Lower lobe of right lung (tissue), 2 donors: Measurements from ENCODE around the gene CDK13. TPM values are rescaled to one million over a fixed set of nuclear protein-coding genes. Genes with fewer than 3 reads are reported as not detected.

Experiments
- ATAC-seq, 2 donors: fragments of 200-7000 bp; cut with Tn5 transposase; one replicate each; pipeline ENCODE4 v1.9.1; 2020 to 2022; ENCODE audit warnings: mild to moderate bottlenecking in 2 of 2, moderate library complexity in 2 of 2
- DNase-seq: peaks from one replicate; pipeline ENCODE4 v3.0.0-alpha.2; 2020
- H3K27ac ChIP-seq: fragments of 200-600 bp; one replicate; pipeline ENCODE4 v1.8.0; 2022
- H3K27me3 ChIP-seq: fragments of 200-600 bp; one replicate; pipeline ENCODE4 v1.8.0; 2022; ENCODE audit warnings: low read depth
- H3K36me3 ChIP-seq: fragments of 200-600 bp; one replicate; pipeline ENCODE4 v1.8.0; 2022; ENCODE audit warnings: mild to moderate bottlenecking
- H3K4me1 ChIP-seq: fragments of 200-600 bp; one replicate; pipeline ENCODE4 v1.8.0; 2022
- H3K4me3 ChIP-seq: fragments of 200-600 bp; one replicate; pipeline ENCODE4 v1.8.0; 2022; ENCODE audit warnings: mild to moderate bottlenecking
- H3K9me3 ChIP-seq: fragments of 200-600 bp; one replicate; pipeline ENCODE4 v1.8.0; 2022
- intact Hi-C: fragments of 100-400 bp; cut with DNase I; formaldehyde crosslinking; loops from one replicate; pipeline ENCODE4 v1.11.0; 2022
- total RNA-seq: library from RNA; stranded (reverse); fragmentation: NEBNext Ultra II Directional; extraction: Animal tissue kit (Norgen Biotek cat#: 25700); gene quantifications from one replicate; pipeline ENCODE4 v1.2.1, GENCODE V29; 2021
- TF ChIP-seq, protein P1 (sequence below): fragments of 200-600 bp; IDR thresholded peaks from one replicate; pipeline ENCODE4 v1.8.0; 2022; ENCODE audit warnings: antibody characterized with exemption, mild to moderate bottlenecking
- donor health status: DM: no; HTN: yes; CAD: no; lungs with severe emphysema.

The CDK13 gene
- total RNA-seq, 1 donor from 2014 or later, result 53.2 TPM

DNA sequence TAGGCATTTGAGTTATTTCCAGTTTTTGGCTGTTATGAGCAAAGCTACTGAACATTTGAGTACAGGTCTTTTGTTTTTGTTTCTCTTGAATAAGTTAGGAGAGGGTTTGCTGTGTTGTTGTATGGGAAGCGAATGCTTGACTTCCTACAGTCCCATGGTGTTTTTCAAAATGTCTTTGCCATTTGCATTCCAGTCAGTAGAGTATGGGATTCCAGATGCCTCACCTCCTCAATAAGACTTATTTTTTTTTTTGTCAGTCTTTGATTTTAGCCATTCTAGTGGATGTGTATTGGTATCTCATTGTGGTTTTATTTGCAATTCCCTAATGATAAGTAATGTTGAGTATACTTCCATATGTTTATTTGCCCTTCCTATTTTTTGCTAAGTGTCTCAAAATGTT, 19.4 kb downstream of the CDK13 start:
- Histone ChIP-seq H3K9me3 (no peaks in the 10 kb centered on the region), H3K36me3 (no peaks in the 10 kb centered on the region), H3K4me1 (peaks cover 39% of the 10 kb centered on the region), H3K27ac (no peak overlapping the region), H3K27me3 (no peaks in the 10 kb centered on the region), H3K4me3 (no peak overlapping the region)
- DNase-seq (no peak), ATAC-seq (no peak)
- intact Hi-C loops, result no loop called here
- TF ChIP-seq, protein P1, sequence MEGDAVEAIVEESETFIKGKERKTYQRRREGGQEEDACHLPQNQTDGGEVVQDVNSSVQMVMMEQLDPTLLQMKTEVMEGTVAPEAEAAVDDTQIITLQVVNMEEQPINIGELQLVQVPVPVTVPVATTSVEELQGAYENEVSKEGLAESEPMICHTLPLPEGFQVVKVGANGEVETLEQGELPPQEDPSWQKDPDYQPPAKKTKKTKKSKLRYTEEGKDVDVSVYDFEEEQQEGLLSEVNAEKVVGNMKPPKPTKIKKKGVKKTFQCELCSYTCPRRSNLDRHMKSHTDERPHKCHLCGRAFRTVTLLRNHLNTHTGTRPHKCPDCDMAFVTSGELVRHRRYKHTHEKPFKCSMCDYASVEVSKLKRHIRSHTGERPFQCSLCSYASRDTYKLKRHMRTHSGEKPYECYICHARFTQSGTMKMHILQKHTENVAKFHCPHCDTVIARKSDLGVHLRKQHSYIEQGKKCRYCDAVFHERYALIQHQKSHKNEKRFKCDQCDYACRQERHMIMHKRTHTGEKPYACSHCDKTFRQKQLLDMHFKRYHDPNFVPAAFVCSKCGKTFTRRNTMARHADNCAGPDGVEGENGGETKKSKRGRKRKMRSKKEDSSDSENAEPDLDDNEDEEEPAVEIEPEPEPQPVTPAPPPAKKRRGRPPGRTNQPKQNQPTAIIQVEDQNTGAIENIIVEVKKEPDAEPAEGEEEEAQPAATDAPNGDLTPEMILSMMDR, result no peak

DNA sequence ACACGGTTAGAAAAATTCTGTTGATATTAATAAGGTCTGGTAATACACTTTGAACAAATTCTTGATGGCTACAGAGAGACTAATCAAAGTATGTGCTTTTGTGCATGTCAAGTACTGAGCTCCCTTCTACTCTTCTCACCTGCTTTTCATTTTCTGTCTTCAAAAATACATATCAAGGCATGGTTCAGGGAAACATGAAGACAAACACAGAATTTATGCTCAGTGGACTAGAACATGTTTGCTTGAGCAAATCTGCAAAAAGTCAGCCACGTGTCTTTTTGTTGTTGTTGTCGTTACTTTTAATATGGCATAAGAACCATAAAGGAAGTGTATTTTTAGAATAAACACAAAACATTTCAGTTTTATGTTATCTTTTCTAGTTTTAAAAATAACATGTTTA, 21.9 kb downstream of the CDK13 start:
- Histone ChIP-seq H3K4me1 (peaks cover 47% of the 10 kb centered on the region), H3K27me3 (no peaks in the 10 kb centered on the region), H3K9me3 (no peaks in the 10 kb centered on the region), H3K4me3 (no peak overlapping the region), H3K27ac (no peak overlapping the region), H3K36me3 (no peaks in the 10 kb centered on the region)
- DNase-seq (no peak), ATAC-seq (no peak)
- TF ChIP-seq, protein P1, result no peak
- intact Hi-C loops, result no loop called here

DNA sequence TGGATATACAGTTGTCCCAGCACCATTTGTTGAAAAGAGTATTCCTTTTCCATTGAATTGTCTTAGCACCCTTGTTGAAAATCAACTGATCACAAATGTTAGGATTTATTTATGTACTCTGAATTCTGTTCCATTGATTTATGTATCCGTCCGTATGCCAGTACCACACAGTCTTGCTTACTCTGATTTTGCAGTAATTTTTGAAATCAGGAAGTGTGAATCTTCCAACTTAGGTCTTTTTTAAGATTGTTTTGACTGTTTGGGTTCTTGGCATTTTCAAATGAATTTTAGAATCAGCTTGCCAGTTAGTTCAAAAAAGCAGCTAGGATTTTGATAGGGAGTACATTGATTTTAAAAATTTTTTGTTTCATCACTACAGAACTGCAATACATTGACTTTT, 23.7 kb downstream of the CDK13 start:
- intact Hi-C loops, result no loop called here
- H3K4me3 ChIP-seq, result no peak overlapping the region
- H3K36me3 ChIP-seq, result no peaks in the 10 kb centered on the region
- DNase-seq, result no peak
- TF ChIP-seq, protein P1, result no peak
- no peaks in the 10 kb centered on the region for H3K27me3 ChIP-seq
- H3K27ac ChIP-seq, result no peak overlapping the region
- H3K9me3 ChIP-seq, result no peaks in the 10 kb centered on the region
- no peak for ATAC-seq
- peaks cover 49% of the 10 kb centered on the region for H3K4me1 ChIP-seq

DNA sequence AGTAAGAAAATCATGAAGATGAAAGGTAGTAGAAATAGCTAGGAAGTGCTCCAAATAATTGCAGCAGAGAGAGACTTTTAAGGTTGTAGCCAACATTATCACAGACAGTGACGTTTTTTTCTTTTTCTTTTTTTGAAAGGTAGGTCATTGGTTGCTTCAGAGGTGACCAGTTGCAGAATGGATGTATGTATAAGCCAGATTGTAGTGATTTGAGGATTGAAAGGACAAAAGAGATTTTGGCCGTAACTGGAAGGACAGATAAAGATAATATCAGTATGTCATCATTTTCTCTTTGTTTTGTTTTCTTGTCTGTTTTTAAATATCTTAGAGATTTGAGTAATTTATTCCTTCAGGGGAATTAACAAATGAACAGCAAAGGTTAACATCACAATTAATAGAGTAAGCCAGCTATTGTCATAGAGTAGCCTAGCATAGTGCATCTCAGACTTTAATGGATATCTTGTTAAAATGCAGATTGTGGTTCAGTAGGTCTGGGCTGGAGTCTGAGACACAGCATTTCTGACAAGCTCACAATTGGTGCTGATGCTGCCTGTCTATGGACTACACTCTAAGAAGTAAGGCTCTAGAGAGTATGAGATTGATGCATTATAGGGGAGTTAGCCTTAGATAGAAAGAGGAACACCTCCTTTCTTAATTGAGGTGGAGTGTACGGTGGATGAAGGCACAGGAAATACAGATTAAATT, 28.3 kb downstream of the CDK13 start:
- H3K9me3 ChIP-seq, result no peaks in the 10 kb centered on the region
- ATAC-seq (no peak), DNase-seq (no peak)
- H3K36me3 ChIP-seq, result no peaks in the 10 kb centered on the region
- TF ChIP-seq, protein P1, result no peak
- H3K4me1 ChIP-seq, result peaks cover 39% of the 10 kb centered on the region
- intact Hi-C loops, result no loop called here
- no peak overlapping the region for H3K27ac ChIP-seq
- no peak overlapping the region for H3K4me3 ChIP-seq
- no peaks in the 10 kb centered on the region for H3K27me3 ChIP-seq

DNA sequence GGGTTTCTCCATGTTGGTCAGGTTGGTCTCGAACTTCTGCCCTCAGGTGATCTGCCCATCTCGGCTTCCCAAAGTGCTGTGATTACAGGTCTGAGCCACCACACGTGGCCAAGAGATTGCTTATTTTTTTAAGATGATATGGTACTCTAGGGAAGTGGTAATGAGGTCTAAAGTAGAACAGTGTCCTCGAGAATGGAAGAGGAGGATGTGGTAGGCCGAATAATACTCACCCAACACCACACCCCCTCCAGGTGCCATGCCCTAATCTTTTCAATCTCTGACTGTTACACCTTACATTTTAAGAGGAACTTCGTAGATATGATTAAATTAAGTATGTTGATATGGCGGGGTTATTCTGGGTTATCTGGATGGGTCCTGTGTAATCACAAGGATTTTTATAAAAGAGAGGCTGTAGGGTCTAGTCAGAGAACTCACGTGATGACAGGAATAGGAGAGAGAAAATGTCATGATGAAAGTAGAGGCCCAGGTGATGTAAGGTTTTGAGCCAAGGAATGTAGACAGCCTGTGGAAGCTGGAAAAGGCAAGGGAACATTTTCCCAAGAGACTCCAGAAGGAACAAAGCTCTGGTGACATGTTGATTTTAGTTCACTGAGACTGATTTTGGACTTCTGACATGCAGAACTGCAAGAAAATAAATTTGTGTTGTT, 29.5 kb downstream of the CDK13 start:
- intact Hi-C loops, result no loop called here
- no peak for DNase-seq

More for the DNA sequence above, 29.5 kb downstream of the CDK13 start:
- Histone ChIP-seq H3K4me3 (no peak overlapping the region), H3K4me1 (peaks cover 40% of the 10 kb centered on the region), H3K9me3 (no peaks in the 10 kb centered on the region), H3K27ac (no peak overlapping the region), H3K36me3 (no peaks in the 10 kb centered on the region), H3K27me3 (no peaks in the 10 kb centered on the region)
- ATAC-seq, result peak in 1 of 2 donors; percentile 32
- TF ChIP-seq, protein P1, result no peak
